ENCODE measurements around the gene THAP8. TPM values are rescaled to one million over a fixed set of nuclear protein-coding genes. Genes with fewer than 3 reads are reported as not detected.

The THAP8 gene
- polyA plus RNA-seq, 2 of the 4 experiments (the other 2 are of a cell fraction): 3.1 to 7.5 TPM

- DNase-seq (ENCODE audit: low read depth in 1 of 2, low spot score in 1 of 2): no peak
- ChIA-PET CTCF (interaction anchor here (0.9 to 2.5 kb wide), 8 partner anchors 10 to 178 kb away, joined by 3 to 10 read pairs (median 5); partner anchors contain the start of gene ALKBH6), POLR2A (interaction anchor here (0.5 to 0.8 kb wide), 2 partner anchors 63 to 140 kb away, joined by 4 to 6 read pairs; partner anchors contain the start of gene THAP8)
- peak; percentile 85 for FAIRE-seq
- no peak for ATAC-seq
- no peak for TF ChIP-seq ELK1 (IDR thresholded peaks at IDR 0.05; ENCODE audit: low read depth, low read length)
- TF ChIP-seq CBX2 (IDR thresholded peaks at IDR 0.05; ENCODE audit: borderline replicate concordance, low read depth): no peak
- no peak for TF ChIP-seq RFX5 (IDR thresholded peaks at IDR 0.05)
- no peak for TF ChIP-seq GATA3 (IDR thresholded peaks at IDR 0.05; ENCODE audit: borderline replicate concordance)
- no peak for TF ChIP-seq KDM1A (IDR thresholded peaks at IDR 0.05; ENCODE audit: low read depth)
- no peak for TF ChIP-seq JUNB (IDR thresholded peaks at IDR 0.05)
- TF ChIP-seq MAZ (IDR thresholded peaks at IDR 0.05; ENCODE audit: borderline replicate concordance, low read depth, low read length): no peak
- no peak for TF ChIP-seq POLR2A (IDR thresholded peaks at IDR 0.05; ENCODE audit: low read length)
- no peak for TF ChIP-seq FOSL2 (IDR thresholded peaks at IDR 0.05)
- TF ChIP-seq FOSL2 (CRISPR knock-in tag; IDR thresholded peaks at IDR 0.05): no peak
- no peak for TF ChIP-seq EP300 (IDR thresholded peaks at IDR 0.05)
- no peak for TF ChIP-seq SMC3 (IDR thresholded peaks at IDR 0.05)
- TF ChIP-seq PHF8 (IDR thresholded peaks at IDR 0.05; ENCODE audit: borderline replicate concordance, low read depth): no peak
- TF ChIP-seq REST (IDR thresholded peaks at IDR 0.05): no peak
- no peak for TF ChIP-seq PBX3 (IDR thresholded peaks at IDR 0.05)
- Histone ChIP-seq H3K27ac (no peak overlapping the region), H3K9me3 (peaks cover 9% of the 10 kb centered on the region; the same call in 2 of the 3 replicates), H3K4me2 (no peak overlapping the region), H3K4me1 (peaks cover 7% of the 10 kb centered on the region), H3K4me3 (no peak overlapping the region)
- 59% methylated on average over 10 of the region's 10 CpGs for WGBS (ENCODE audit: missing lambda C conversion rate)
These were observed 63.0 kb downstream of the THAP8 start for GRCh38 chr19:35990771-35991730.

GRCh38 chr19:35990156-35990555, 63.9 kb downstream of the THAP8 start:
- peaks cover 5% of the 10 kb centered on the region; the same call in 1 of the 3 replicates for H3K4me1 ChIP-seq
- 69% methylated on average over 4 of the region's 4 CpGs for WGBS (ENCODE audit: missing lambda C conversion rate)
- H3K4me2 ChIP-seq: no peak overlapping the region
- no peak overlapping the region for H3K4me3 ChIP-seq
- no peak overlapping the region for H3K27ac ChIP-seq
- DNase-seq (ENCODE audit: low read depth in 1 of 2, low spot score in 1 of 2) (no peak), FAIRE-seq (no peak), ATAC-seq (no peak)
- POLR2A ChIA-PET: no interaction called here
- CTCF ChIA-PET: interaction anchor here (1.0 kb wide), 1 partner anchor 15 kb away, joined by 3 read pairs; no protein-coding TSS in a partner anchor
- H3K9me3 ChIP-seq: peaks cover 9% of the 10 kb centered on the region; the same call in 2 of the 3 replicates
- TF ChIP-seq ATOH8 (CRISPR knock-in tag; IDR thresholded peaks at IDR 0.05; ENCODE audit: low read depth) (no peak), SREBF2 (IDR thresholded peaks at IDR 0.05) (no peak), NFE2L2 (conservative IDR thresholded peaks at IDR 0.05; ENCODE audit: low read length) (no peak)

Measured in A549 (cell line).